AML-193 (cell line): ENCODE results near the gene TENT4B.
A peak's percentile ranks its signal among the peaks of the same experiment; 100 is the strongest.
"Not testable (repeated sequence)": the region's sequence is repeated elsewhere in the genome, so short reads cannot be mapped to it uniquely, and the experiment has no call there.

Experiments
- DNase-seq, 2 experiments: peaks; one replicate each; lab custom pipeline; 2025; lab: John Stamatoyannopoulos, UW

Gene TENT4B

DNA sequence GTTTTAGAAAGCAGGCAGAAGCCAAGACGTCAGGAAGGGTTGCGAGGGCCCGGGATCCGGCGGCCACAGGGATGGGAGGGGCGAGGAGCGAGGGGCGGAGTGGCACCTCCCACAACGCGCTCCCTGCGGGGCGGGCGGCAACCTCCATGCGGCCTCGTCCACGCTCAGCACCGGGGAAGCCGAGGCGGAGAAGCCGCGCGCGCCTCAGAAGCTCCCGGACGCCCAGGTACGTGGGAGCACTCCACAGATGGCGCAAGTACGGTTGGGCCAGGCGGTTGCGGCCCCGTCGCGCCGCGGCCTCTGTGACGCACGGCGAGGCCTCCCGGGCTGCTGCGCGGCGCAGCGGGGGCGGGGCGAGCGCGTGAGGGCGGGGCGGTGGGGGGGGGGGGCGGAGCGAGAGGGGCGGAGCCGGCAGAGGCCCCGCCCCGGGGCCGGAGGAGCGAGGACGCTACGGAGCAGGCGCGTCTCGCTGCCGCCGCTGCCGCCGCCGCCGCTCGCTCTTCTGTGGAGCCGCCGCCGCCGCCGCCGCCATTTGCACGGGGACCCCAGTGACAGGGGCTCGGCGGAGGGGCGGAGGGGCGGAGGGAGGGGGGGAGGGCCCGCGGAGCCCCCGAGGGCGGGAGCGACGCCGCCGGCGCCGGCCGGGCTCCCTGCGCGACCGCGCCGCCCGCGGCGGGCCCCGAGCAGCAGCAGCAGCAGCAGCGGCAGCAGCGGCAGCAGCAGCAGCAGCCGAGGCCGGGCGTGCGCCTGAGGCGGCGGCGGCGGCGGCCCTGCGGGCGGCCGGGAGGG lies at the start of gene TENT4B:
Gene TENT4B (plus strand): TSS at position 500 of the 789 bp plus-strand sequence. CDS start 316 bp downstream, outside the sequence.
- peak; percentile 71 to 79 for DNase-seq

DNA sequence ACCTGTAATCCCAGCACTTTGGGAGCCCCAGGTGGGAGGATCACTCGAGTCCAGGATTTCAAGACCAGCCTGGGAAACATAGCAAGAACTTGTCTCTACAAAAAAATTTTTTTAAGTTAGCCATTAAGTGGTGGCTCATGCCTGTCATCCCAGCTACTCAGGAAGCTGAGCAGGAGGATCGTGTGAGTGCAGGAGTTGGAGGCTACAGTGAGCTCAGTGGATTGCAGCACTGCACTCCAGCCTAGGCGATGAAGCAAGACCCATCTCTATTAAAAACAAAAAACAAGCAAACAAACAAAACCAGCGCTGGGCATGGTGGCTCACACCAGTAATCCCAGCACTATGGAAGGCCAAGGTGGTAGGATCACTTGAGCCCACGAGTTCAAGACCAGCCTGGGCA lies 49.3 kb upstream of the TENT4B start:
- DNase-seq, result peak in 1 of 2 experiments; percentile 8

DNA sequence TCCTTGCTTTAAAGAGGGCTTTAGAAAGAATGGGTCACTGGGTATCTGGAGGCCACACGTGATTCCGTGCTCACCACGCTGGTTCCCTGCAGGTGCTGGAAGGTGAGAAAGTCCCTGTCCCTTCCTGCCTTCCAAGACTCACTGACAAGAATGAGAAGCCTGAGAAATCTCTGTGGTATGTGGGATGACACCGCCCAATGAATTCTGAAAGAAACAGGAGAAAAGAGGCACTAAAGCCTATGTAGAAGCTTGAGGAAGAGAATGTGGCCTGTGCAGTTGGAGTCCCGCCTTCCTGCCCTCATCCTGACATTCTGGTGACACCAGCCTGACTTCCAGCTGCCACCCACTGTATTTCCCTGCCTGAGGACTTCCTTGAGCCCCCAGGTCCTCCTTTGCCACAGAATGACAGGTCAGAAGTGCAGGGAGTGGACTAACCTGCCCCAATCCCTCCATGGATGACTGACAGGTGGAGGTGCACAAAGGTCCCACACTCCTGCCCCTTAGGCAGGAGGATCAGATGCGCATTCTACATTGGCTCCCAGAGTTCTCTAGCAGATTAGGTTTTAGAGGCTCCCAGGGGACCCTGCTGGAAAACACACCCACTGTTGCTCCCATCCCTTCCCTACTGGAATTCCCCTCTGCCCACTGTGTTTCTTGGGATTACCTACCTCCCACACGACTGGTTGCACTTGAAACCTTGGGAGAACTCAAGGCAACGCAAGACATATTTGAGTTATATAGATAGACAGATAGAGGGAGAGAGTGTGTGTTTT lies 38.6 kb upstream of the TENT4B start:
- DNase-seq, result no peak

DNA sequence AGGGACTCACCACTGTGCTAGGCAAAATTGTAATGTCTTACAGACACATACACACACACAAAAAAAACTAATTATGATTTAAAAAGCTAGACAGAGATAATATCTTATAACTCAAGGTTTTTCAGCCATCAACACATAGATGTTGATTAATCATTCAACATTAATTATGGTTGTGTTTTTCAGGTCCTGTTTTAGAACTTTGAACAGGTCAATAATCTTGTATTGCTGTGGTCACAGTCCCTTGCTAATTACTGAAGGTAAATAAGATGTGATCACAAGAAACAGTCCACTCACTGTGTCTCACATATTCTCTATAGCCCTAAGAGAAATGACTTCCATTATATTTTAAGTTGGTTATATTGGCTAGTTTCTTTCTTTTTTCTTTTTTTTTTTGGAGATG lies 32.4 kb upstream of the TENT4B start:
- no peak for DNase-seq

DNA sequence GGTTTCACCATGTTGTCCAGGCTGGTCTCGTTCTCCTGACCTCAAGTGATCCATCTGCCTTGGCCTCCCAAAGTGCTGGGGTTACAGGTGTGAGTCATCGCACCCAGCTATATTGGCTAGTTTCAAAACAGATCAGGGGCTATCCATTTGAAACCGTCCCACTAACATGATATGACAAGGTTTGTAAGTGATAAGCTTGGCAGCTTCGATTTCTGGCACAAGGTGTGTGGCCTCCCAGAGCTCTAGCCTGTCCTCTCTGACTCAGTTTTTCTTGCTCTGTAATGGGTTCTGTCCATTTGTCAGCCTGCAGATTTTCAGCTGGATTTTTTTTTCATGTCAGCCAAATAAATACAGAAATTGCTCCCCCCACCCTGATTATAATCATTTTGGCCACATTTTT lies 31.8 kb upstream of the TENT4B start:
- no peak for DNase-seq

DNA sequence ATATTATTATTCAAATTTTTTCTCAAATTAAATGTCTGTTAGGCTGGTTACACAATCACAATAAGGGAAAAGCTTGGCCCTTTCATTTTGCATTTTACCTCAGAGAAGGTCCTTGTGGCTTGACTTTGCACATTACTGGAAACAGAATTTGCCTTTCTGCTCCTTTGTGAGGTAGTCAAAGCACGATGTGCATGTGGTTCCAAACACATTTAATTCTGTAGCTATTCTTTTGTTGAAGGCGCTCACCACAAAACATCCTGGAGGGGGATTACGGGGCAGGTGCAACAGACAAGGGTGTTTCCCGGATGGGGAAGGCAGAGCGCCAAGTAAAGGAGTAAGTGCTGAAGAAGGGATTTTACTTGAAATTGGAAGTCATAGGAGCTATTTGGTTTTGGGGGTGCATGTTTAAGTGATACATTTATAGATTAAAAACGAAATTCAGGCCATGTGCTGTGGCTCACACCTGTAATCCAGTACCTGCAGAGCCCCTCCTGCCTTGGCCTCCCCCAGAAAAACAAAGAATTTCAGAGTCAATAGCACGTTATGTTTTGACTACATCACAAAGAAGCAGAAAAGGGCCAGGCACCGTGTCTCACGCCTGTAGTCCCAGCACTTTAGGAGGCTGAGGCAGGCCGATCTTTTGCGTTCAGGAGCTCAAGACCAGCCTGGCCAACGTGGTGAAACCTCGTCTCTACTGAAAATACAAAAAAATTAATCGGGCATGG lies 31.2 kb upstream of the TENT4B start:
- DNase-seq, result no peak

DNA sequence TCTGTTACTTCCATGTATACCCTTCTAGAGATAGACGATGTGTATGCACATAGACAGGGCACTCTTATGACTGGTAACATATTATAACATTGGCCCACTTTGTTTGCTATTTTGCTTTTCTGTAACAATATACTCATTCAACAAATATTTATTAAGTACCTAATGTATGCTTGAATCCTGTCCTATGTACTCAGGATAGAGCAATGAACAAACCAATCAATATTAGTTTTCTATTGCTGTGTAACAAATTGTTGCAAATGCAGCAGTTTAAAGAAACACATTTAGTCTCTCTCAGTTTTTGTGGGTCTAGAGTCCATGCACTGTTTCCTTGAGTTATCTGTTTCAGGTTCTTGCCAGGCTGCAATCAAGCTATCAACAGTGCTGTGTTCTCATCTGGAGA lies 29.7 kb upstream of the TENT4B start:
- DNase-seq, result no peak

DNA sequence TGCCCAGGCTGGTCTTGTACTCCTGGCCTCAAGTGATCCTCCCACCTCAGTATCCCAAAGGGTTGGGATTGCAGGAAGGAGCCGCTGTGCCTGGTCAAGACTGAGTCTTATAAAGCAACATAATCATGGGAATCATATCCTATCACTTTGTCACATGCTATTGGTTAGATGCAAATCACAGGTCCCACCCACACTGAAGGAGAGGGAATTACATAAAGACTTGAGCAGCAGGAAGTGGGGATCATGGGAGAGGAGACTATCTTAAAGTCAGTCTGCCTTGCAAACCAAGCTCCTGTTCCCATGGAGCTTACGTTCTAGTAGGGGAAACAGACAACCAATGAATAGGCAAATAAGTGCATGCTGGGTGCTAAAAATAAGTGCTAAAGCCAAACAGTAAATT lies 28.3 kb upstream of the TENT4B start:
- no peak for DNase-seq

DNA sequence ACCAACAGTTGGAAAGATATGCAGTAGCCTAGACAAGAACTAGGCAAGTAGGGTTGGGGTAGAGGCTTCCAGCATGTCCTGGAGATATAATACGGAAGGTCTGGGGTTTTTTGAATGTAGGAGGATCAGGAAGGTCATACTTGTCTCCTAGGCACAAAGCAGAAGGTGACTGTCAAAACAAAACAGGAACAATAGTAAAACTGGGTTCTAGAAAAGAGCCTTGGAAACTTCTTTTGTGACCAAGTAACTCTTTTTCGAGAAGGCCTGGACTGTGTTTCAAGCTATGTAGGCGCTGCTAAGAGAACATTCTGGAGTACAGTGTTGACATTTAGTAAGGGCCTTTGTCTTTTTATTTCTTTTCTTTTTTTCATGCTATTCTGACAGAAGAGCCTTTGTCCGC lies 26.9 kb upstream of the TENT4B start:
- DNase-seq, result no peak

DNA sequence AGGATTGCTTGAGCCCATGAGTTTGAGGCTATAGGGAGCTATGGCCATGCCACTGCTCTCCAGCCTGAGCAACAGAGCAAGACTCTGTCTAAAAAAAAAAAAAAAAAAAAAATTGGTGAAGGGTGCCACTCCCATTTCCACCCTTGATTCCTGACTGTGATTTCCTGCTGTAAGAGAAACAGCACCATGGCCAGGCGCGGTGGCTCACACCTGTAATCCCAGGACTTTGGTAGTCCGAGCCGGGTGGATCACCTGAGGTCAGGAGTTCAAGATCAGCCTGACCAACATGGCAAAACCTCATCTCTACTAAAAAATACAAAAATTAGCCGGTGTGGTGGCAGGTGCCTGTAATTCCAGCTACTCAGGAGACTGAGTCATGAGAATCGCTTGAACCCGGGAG lies 20.5 kb upstream of the TENT4B start:
- not testable (repeated sequence) for DNase-seq

DNA sequence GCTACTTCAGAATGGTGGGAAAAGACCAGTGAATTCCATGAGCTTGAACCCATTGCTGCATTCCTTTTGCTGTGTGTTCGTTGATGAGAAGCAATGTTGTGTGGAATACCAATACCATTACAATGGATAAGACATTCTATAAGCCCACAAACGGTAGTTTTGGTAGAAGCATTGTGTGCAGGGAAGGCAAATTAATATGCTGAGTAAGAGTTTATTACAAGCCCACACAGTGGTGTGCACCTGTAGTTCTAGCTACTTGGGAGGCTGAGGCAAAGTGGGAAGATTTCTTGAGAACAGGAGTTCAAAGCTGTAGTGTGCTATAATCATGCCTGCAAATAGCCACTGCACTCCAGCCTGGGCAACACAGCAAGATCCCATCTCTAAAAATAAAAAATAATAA lies 19.9 kb upstream of the TENT4B start:
- no peak for DNase-seq

DNA sequence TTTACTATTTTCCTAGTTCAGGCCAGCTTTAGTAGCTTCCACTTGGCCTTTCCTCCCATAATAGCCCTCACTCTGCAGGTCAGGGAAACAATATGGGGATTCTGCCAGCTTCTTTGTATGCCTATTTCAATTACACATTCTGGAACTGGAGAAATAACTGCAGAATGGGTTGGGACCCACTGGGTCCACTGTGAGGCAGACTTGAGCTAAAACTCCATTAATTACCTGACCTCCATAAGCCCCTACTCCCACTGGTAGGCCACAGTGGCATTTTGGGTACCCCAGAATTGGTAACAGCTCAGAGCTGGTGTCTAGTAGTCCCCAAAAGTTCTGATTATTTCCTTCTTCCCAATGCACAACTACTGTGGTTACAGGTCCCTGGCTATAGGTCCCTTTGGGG lies 16.7 kb upstream of the TENT4B start:
- DNase-seq, result no peak

DNA sequence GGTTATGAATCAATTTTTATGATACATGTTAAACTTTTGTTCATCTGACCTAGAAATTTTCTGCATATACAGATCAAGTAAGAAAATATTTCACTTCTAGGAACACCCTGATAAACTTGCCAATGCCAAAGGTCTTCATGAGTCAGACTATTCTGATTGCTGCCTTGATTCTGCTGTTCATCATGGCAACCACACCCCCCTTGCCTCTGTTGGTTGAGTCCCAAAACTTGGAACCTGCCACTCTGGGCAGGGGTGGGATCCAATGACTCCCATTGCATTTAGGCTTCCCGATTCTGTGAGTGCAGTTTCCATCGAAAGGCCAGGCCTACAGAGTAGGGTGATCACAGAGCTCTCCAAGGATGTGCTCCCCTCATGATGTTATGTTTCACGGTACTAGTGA lies 15.8 kb upstream of the TENT4B start:
- DNase-seq, result no peak

DNA sequence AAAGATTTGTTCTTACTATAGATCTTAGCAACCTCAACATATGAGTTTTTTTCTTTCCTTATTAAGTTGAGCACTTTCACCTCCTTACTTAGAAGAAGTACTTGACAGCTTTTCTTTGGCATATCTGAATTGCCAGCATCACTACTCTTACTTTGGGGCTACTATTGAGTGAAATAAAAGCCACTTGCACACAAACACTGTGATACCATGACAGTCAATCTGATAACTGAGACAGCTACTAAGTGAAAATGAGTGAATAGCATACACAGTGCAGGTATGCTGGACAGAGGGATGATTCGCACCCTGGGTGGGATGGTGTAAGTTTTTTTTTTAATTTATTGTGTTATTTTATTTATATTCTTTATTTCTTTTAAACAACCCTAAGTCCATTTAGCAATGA lies 13.5 kb upstream of the TENT4B start:
- no peak for DNase-seq

DNA sequence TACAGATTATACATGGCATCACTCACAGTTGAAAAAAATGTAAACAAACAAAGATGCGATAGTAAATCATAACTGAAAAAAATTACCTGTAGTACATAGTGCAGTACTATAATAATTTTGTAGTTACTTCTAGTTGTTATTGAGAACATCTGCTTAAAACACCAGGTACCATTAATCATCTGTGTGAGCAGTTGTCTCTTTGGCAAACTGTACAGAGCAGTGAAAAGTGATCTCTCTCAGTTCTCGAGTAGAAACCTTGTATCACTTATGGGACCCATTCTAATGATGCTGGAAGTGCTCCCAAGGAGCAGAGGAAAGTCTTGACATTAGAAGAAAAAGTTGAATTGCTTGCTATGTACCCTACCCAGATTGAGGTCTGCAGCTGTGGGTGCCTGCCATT lies 8.9 kb upstream of the TENT4B start:
- no peak for DNase-seq

DNA sequence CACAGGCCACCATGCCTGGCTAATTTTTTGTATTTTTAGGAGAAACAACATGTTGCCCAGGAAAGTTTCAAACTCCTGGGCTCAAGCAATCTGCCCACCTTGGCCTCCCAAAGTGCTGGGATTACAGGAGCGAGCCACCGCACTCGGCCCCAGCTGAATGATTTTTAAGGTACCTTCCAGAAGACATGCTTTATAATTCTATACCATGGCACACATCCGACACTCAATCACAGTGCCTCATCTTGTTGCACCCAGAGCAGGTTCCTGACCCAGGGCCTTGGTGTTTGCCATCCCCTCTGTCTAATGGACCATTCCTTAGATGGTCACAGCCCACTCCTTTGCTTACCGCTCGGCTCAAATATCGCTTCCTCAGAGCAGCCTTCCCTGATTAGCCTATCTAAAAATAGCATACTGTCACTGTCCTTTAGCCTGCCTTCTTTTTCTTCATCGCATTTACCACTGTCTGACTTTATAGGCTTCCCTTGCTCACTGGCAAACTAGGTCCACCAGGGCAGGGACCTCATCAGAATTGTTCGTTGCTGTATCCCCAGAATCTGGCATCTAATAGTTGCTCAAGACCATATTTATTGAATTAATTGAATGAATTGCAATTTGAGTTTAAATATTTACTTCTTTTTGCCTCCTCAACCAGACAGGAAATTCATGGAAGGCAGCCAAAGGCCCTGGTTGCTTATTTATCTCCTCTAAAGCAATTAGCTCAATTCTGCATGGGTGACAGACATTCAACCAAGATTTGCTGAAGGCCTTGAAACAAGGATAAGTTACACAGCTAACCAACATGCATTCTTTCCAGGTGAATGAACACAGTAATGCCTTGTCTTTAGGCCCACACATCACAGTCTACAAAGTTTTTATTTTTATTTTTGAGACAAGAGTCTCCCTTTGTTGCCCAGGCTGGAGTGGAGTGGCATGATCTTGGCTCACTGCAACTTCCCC lies 6.3 kb upstream of the TENT4B start:
- DNase-seq, result no peak

DNA sequence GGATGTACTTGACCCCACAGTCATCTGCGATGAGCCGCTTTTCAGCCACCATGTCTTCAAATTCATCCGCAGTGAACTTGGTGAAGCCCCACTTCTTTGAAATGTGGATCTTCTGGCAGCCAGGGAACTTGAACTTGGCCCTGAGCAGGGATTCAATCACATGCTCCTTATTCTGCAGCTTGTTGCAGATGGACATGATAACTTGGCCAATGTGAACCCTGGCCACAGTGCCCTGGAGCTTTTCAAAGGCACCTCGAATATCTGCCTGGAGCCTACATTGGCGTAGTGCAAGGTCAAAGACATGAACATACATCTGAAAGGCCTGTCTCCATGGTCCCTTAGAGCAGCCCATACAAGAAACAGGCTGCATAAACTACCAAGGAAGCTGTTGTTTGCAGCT lies 1.8 kb upstream of the TENT4B start:
- no peak for DNase-seq

DNA sequence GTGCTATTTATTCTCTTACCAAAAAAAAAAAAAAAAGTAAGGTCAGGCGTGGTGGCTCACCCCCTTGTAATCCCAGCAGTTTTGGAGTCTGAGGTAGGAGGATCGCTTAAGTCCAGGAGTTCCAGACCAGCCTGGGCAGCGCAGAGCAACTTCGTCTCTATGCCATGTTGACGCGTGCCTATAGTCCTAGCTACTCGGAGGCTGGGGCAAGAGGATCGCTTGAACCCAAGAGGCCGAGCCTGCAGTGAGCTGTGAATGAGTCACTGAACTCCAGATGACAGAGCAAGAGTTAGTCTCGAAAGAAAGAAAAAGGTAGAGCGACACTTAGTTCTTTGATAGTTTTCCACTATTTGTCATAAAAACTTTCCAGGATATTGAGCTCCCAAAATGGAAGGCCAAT lies 1.4 kb upstream of the TENT4B start:
- no peak for DNase-seq

DNA sequence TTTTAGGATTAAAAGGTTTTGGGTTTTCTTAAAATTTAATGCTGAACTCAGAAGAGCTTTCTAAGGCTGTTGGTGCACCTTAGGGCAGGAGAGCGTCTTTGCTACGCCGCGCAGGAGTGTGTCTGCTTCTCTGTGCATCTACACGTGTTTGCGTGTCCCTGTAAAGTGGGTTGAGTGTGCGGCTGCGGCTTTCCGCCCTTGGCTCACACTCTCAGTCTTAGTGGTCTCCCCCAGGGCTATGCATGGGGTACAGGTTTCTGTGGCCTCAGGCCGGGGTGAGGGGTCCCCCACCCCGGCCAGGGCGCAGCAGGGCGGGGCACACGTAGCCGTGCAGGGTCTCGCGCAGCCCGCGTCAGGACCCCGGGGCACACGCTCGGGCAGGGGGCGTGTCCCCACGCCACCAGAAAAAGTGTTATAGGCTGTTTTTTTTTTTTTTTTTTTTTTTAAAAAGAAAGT lies 727 bp upstream of the TENT4B start:
- DNase-seq, result peak; percentile 25 to 26

DNA sequence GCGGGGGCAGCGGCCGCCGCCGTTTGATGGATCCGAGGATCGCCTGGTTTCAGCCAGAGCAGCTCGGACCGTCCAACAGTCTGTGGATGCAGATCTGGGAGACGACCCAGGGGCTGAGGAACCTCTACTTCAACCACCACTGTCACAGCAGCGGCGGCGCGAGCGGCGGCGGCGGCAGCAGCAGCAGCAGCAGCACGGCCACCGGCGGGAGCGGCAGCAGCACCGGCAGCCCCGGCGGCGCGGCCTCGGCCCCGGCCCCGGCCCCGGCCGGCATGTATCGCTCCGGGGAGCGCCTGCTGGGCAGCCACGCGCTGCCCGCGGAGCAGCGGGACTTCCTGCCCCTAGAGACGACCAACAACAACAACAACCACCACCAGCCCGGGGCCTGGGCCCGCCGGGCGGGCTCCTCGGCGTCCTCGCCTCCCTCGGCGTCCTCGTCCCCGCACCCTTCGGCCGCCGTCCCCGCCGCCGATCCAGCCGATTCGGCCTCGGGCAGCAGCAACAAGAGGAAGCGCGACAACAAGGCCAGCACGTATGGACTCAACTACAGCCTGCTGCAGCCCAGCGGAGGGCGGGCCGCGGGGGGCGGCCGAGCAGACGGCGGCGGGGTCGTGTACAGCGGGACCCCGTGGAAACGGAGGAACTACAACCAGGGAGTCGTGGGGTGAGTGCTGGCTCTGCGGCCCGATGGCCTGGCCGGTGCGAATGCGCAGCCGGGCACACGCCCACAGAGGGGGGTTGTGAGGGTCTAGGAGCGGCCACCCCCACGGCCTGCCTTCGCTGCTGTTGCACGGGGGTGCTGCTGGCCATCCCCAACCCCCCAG lies 702 bp downstream of the TENT4B start:
- DNase-seq, result peak in 1 of 2 experiments; percentile 30
